Stimulated activated CD8-positive, alpha-beta memory T cell treated with anti-CD3 and anti-CD28 coated beads, Interleukin-2, amount 100 ng/mL, for 1 hour (primary cell): ENCODE measurements around the gene CCDC179.

Source experiments
- DNase-seq, 2 donors: peaks; one replicate each; pipeline ENCODE4 v3.0.0-alpha.2; 2020; ENCODE audit warnings: low read depth in 2 of 2

The CCDC179 gene

GRCh38 chr11:22807855-22808570, 52.3 kb downstream of the CCDC179 start:
- DNase-seq: no peak

- DNase-seq: no peak
Observed at GRCh38 chr11:22807391-22807790, 52.9 kb downstream of the CCDC179 start.

- no peak for DNase-seq
Observed at GRCh38 chr11:22802861-22803260, 57.4 kb downstream of the CCDC179 start.

GRCh38 chr11:22800482-22800881, 59.8 kb downstream of the CCDC179 start:
- DNase-seq: no peak

- DNase-seq: no peak
Observed at GRCh38 chr11:22798901-22799300, 61.4 kb downstream of the CCDC179 start.

- DNase-seq: no peak
Observed at GRCh38 chr11:22797047-22797446, 63.2 kb downstream of the CCDC179 start.
